Measurements from ENCODE around the gene DNAH14.
"Not testable (repeated sequence)": the region's sequence is repeated elsewhere in the genome, so short reads cannot be mapped to it uniquely, and the experiment has no call there.

DNAH14 gene

GRCh38 chr1:224996266-224996665, 66.8 kb downstream of the DNAH14 start:
- no peak for DNase-seq (ENCODE audit: low spot score)

- DNase-seq (ENCODE audit: low spot score): no peak
Observed at GRCh38 chr1:224998185-224998584, 68.7 kb downstream of the DNAH14 start.

GRCh38 chr1:225004396-225004795, 74.9 kb downstream of the DNAH14 start:
- peak; percentile 3 for DNase-seq (ENCODE audit: low spot score)

- not testable (repeated sequence) for DNase-seq (ENCODE audit: low spot score)
Observed at GRCh38 chr1:225006352-225006751, 76.9 kb downstream of the DNAH14 start.

- not testable (repeated sequence) for DNase-seq (ENCODE audit: low spot score)
Observed at GRCh38 chr1:225008050-225008449, 78.6 kb downstream of the DNAH14 start.

GRCh38 chr1:225021037-225021436, 91.6 kb downstream of the DNAH14 start:
- DNase-seq (ENCODE audit: low spot score): no peak

- no peak for DNase-seq (ENCODE audit: low spot score)
Observed at GRCh38 chr1:225026701-225027100, 97.2 kb downstream of the DNAH14 start.

GRCh38 chr1:225036441-225036840, 107.0 kb downstream of the DNAH14 start:
- DNase-seq (ENCODE audit: low spot score): not testable (repeated sequence)

- no peak for DNase-seq (ENCODE audit: low spot score)
Observed at GRCh38 chr1:225042263-225042662, 112.8 kb downstream of the DNAH14 start.

- DNase-seq (ENCODE audit: low spot score): no peak
Observed at GRCh38 chr1:225044258-225044657, 114.8 kb downstream of the DNAH14 start.

GRCh38 chr1:225049594-225049993, 120.1 kb downstream of the DNAH14 start:
- DNase-seq (ENCODE audit: low spot score): no peak

- DNase-seq (ENCODE audit: low spot score): no peak
Observed at GRCh38 chr1:225063722-225064121, 134.2 kb downstream of the DNAH14 start.

- DNase-seq (ENCODE audit: low spot score): no peak
Observed at GRCh38 chr1:225070972-225071371, 141.5 kb downstream of the DNAH14 start.

GRCh38 chr1:225097175-225097574, 167.7 kb downstream of the DNAH14 start:
- DNase-seq (ENCODE audit: low spot score): no peak

GRCh38 chr1:225111000-225111399, 181.5 kb downstream of the DNAH14 start:
- DNase-seq (ENCODE audit: low spot score): no peak

GRCh38 chr1:225113265-225113664, 183.8 kb downstream of the DNAH14 start:
- DNase-seq (ENCODE audit: low spot score): no peak

- no peak for DNase-seq (ENCODE audit: low spot score)
Observed at GRCh38 chr1:225114354-225114990, 185.0 kb downstream of the DNAH14 start.

- peak; percentile 13 for DNase-seq (ENCODE audit: low spot score)
Observed at GRCh38 chr1:225119307-225119706, 189.8 kb downstream of the DNAH14 start.

GRCh38 chr1:225121095-225121494, 191.6 kb downstream of the DNAH14 start:
- DNase-seq (ENCODE audit: low spot score): no peak

GRCh38 chr1:225131869-225132268, 202.4 kb downstream of the DNAH14 start:
- DNase-seq (ENCODE audit: low spot score): no peak

- no peak for DNase-seq (ENCODE audit: low spot score)
Observed at GRCh38 chr1:225137976-225138375, 208.5 kb downstream of the DNAH14 start.

- DNase-seq (ENCODE audit: low spot score): no peak
Observed at GRCh38 chr1:225143001-225143400, 213.5 kb downstream of the DNAH14 start.

- no peak for DNase-seq (ENCODE audit: low spot score)
Observed at GRCh38 chr1:225146478-225146877, 217.0 kb downstream of the DNAH14 start.

- not testable (repeated sequence) for DNase-seq (ENCODE audit: low spot score)
Observed at GRCh38 chr1:225147791-225148190, 218.3 kb downstream of the DNAH14 start.

Measured in RKO (cell line).